Measurements from ENCODE around the gene EPC1.

GRCh38 chr10:32314588-32314987 lies 32.4 kb downstream of the EPC1 start:
- no peak for TF ChIP-seq POLR2A (IDR thresholded peaks at IDR 0.05)
- no peak for TF ChIP-seq CTCF (IDR thresholded peaks at IDR 0.05)
- no peak for TF ChIP-seq EP300 (IDR thresholded peaks at IDR 0.05)

All from tibial nerve (tissue), 4 donors.